KMS-11 (cell line): ENCODE results near the gene CPA4.

ENCODE experiments used
- H2AFZ ChIP-seq: fragments of 200-600 bp; sonication (generic); 2 replicates; pipeline ENCODE4 v1.6.1; 2016; ENCODE audit warnings: antibody characterized with exemption, mixed run types, low read depth
- H3K27ac ChIP-seq: fragments of 200-600 bp; sonication (generic); 2 replicates; pipeline ENCODE4 v1.6.1; 2016; ENCODE audit warnings: mild to moderate bottlenecking, mixed run types
- H3K27me3 ChIP-seq: fragments of 200-600 bp; sonication (generic); 2 replicates; pipeline ENCODE4 v1.6.1; 2017; ENCODE audit warnings: mild to moderate bottlenecking, low read depth, mixed run types, moderate library complexity; ENCODE audit not compliant: insufficient read depth
- H3K36me3 ChIP-seq: fragments of 200-600 bp; sonication (generic); 2 replicates; pipeline ENCODE4 v1.6.1; 2017; ENCODE audit warnings: mild to moderate bottlenecking, mixed run types; ENCODE audit not compliant: insufficient read depth
- H3K4me1 ChIP-seq: fragments of 200-600 bp; sonication (generic); 2 replicates; pipeline ENCODE4 v1.6.1; 2016; ENCODE audit warnings: mild to moderate bottlenecking, low read depth, mixed run types; ENCODE audit not compliant: poor library complexity, severe bottlenecking
- H3K4me2 ChIP-seq: fragments of 200-600 bp; sonication (generic); 2 replicates; pipeline ENCODE4 v1.7.0; 2016; ENCODE audit warnings: mild to moderate bottlenecking, mixed run types
- H3K4me3 ChIP-seq: fragments of 200-600 bp; sonication (generic); IDR thresholded peaks from 2 replicates; pipeline ENCODE4 v1.6.1; 2017; ENCODE audit warnings: low read depth, low read length, mixed read lengths; ENCODE audit not compliant: insufficient read depth
- H3K79me2 ChIP-seq: fragments of 200-600 bp; sonication (generic); 2 replicates; pipeline ENCODE4 v1.6.1; 2016; ENCODE audit warnings: low read depth, mixed run types; ENCODE audit not compliant: insufficient read depth
- H3K9ac ChIP-seq: fragments of 200-600 bp; sonication (generic); 2 replicates; pipeline ENCODE4 v1.6.1; 2016; ENCODE audit warnings: mild to moderate bottlenecking, mixed run types
- H4K20me1 ChIP-seq: fragments of 200-600 bp; sonication (generic); 2 replicates; pipeline ENCODE4 v1.6.1; 2016; ENCODE audit warnings: mild to moderate bottlenecking, mixed run types; ENCODE audit not compliant: insufficient read depth
- CTCF ChIP-seq: fragments of 200-600 bp; sonication (generic); conservative IDR thresholded peaks from 2 replicates; pipeline ENCODE4 v1.6.1; 2017; ENCODE audit warnings: low read depth, mild to moderate bottlenecking, antibody characterized with exemption, low read length, moderate library complexity, mixed read lengths

The CPA4 gene

GRCh38 chr7:130367088-130367755 is 74.3 kb downstream of the CPA4 start:
- Histone ChIP-seq H3K4me3 (no peak overlapping the region), H3K27me3 (no peaks in the 10 kb centered on the region), H3K36me3 (no peaks in the 10 kb centered on the region), H4K20me1 (no peaks in the 10 kb centered on the region), H3K9ac (no peak overlapping the region), H3K4me2 (no peak overlapping the region), H3K79me2 (no peaks in the 10 kb centered on the region), H3K4me1 (no peaks in the 10 kb centered on the region), H2AFZ (no peak overlapping the region), H3K27ac (no peak overlapping the region)
- no peak for TF ChIP-seq CTCF

- Histone ChIP-seq H3K79me2 (no peaks in the 10 kb centered on the region), H3K27ac (no peak overlapping the region), H3K4me2 (no peak overlapping the region), H3K4me3 (no peak overlapping the region), H4K20me1 (no peaks in the 10 kb centered on the region), H3K4me1 (no peaks in the 10 kb centered on the region), H3K9ac (no peak overlapping the region), H3K36me3 (no peaks in the 10 kb centered on the region), H2AFZ (no peak overlapping the region), H3K27me3 (no peaks in the 10 kb centered on the region)
- TF ChIP-seq CTCF: no peak
Observed at GRCh38 chr7:130367836-130368746, 75.1 kb downstream of the CPA4 start.

- no peak overlapping the region for H3K27ac ChIP-seq
- no peaks in the 10 kb centered on the region for H3K36me3 ChIP-seq
- H3K9ac ChIP-seq: no peak overlapping the region
- TF ChIP-seq CTCF: no peak
- no peak overlapping the region for H2AFZ ChIP-seq
- no peaks in the 10 kb centered on the region for H3K79me2 ChIP-seq
- H3K4me1 ChIP-seq: no peaks in the 10 kb centered on the region
- no peak overlapping the region for H3K4me3 ChIP-seq
- no peaks in the 10 kb centered on the region for H4K20me1 ChIP-seq
- no peaks in the 10 kb centered on the region for H3K27me3 ChIP-seq
- no peak overlapping the region for H3K4me2 ChIP-seq
Observed at GRCh38 chr7:130369110-130369711, 76.2 kb downstream of the CPA4 start.

GRCh38 chr7:130369831-130370550 is 77.0 kb downstream of the CPA4 start:
- Histone ChIP-seq H2AFZ (no peak overlapping the region), H4K20me1 (no peaks in the 10 kb centered on the region), H3K4me1 (no peaks in the 10 kb centered on the region), H3K4me3 (no peak overlapping the region), H3K27me3 (no peaks in the 10 kb centered on the region), H3K36me3 (no peaks in the 10 kb centered on the region), H3K4me2 (no peak overlapping the region), H3K79me2 (no peaks in the 10 kb centered on the region), H3K27ac (no peak overlapping the region), H3K9ac (no peak overlapping the region)
- no peak for TF ChIP-seq CTCF
